A549 (cell line): ENCODE data around the gene KCNG2. TPM values are rescaled to one million over a fixed set of nuclear protein-coding genes. Genes with fewer than 3 reads are reported as not detected.

Source experiments
- ATAC-seq, 2 experiments: fragments of 200-7000 bp in 1 of 2; fragments of >200 bp in 1 of 2; cut with Nextera tagmentation in 1 of 2; cut with Tn5 transposase in 1 of 2; 3 replicates each; pipeline versions ENCODE4 v1.8.0 to v1.9.1; 2018 to 2020; ENCODE audit warnings: mild to moderate bottlenecking in 1 of 2, moderate library complexity in 1 of 2
- CTCF ChIA-PET: fragments of 300-600 bp; sonication (Branson Sonifier 250); formaldehyde crosslinking; extraction: SDS; loops from one replicate; lab custom pipeline; 2021; ENCODE audit warnings: antibody characterized with exemption, inconsistent platforms; lab: Yijun Ruan, JAX
- POLR2A ChIA-PET: fragments of 350-600 bp; formaldehyde crosslinking; extraction: SDS; loops from one replicate; lab custom pipeline; 2021; ENCODE audit warnings: antibody characterized with exemption, inconsistent platforms; lab: Yijun Ruan, JAX
- DNase-seq, 2 experiments: peaks; one replicate each; pipeline versions ENCODE4 v3.0.0 to v3.0.0-alpha.2; 2011 to 2016; ENCODE audit warnings: low read depth in 1 of 2, low spot score in 1 of 2
- FAIRE-seq: peaks from 2 replicates; lab custom pipeline; 2011; peaks lifted over from hg19 to GRCh38; lab: Jason Lieb, UNC
- H3K27ac ChIP-seq, 2 experiments: fragments of >200 bp; sonication (Bioruptor Twin); formaldehyde crosslinking; 3 replicates each; pipeline ENCODE4 v1.5.1; 2016 to 2017
- H3K4me1 ChIP-seq: fragments of >200 bp; sonication (Bioruptor Twin); formaldehyde crosslinking; 3 replicates; pipeline ENCODE4 v1.6.1; 2016
- H3K4me2 ChIP-seq: fragments of >200 bp; sonication (Bioruptor Twin); formaldehyde crosslinking; 3 replicates; pipeline ENCODE4 v1.6.1; 2016
- H3K4me3 ChIP-seq: fragments of >200 bp; sonication (Bioruptor Twin); formaldehyde crosslinking; 3 replicates; pipeline ENCODE4 v1.5.1; 2016
- H3K9me3 ChIP-seq: fragments of >200 bp; sonication (Bioruptor Twin); formaldehyde crosslinking; 3 replicates; pipeline ENCODE4 v1.6.1; 2016
- BHLHE40 ChIP-seq: IDR thresholded peaks from 2 replicates; pipeline ENCODE4 v1.6.1; 2012; ENCODE audit warnings: low read depth, low read length, inconsistent platforms
- EHF ChIP-seq: fragments of 250-450 bp; sonication (Bioruptor Pico); IDR thresholded peaks from 2 replicates; pipeline ENCODE4 v1.5.0; 2020; ENCODE audit warnings: mild to moderate bottlenecking
- EHMT2 ChIP-seq: fragments of 200-600 bp; sonication (generic); IDR thresholded peaks from 2 replicates; pipeline ENCODE4 v1.6.1; 2016; ENCODE audit warnings: antibody characterized with exemption, low read depth, mild to moderate bottlenecking, moderate library complexity
- ESRRA ChIP-seq: fragments of 150-350 bp; IDR thresholded peaks from 2 replicates; pipeline ENCODE4 v1.6.1; 2014; ENCODE audit warnings: mild to moderate bottlenecking, low read length, borderline replicate concordance
- FOSL2 ChIP-seq, 2 experiments: fragments of 450-650 bp in 1 of 2; fragments of >200 bp in 1 of 2; sonication (Bioruptor Twin) in 1 of 2; formaldehyde crosslinking; IDR thresholded peaks; 2 replicates each; pipeline versions ENCODE4 v1.5.0 to v1.6.1; 2016 to 2020; ENCODE audit warnings: mild to moderate bottlenecking in 1 of 2, moderate library complexity in 1 of 2
- FOXS1 ChIP-seq: fragments of 250-450 bp; sonication (Bioruptor Pico); IDR thresholded peaks from 2 replicates; pipeline ENCODE4 v1.5.0; 2020; ENCODE audit warnings: mild to moderate bottlenecking, moderate library complexity
- HEYL ChIP-seq: fragments of 250-450 bp; sonication (Bioruptor Pico); IDR thresholded peaks from 2 replicates; pipeline ENCODE4 v1.8.0; 2021; ENCODE audit warnings: mild to moderate bottlenecking, moderate library complexity
- HOXB13 ChIP-seq: fragments of 250-450 bp; sonication (Bioruptor Pico); IDR thresholded peaks from 2 replicates; pipeline ENCODE4 v1.5.0; 2020; ENCODE audit warnings: low read depth, mild to moderate bottlenecking, moderate library complexity
- JUN ChIP-seq, 2 experiments: fragments of >200 bp; sonication (Bioruptor Twin); formaldehyde crosslinking; IDR thresholded peaks; 2 replicates in 1 of 2; 3 replicates in 1 of 2; pipeline ENCODE4 v1.6.1; 2016 to 2017
- KDM5A ChIP-seq: fragments of 200-600 bp; sonication (generic); IDR thresholded peaks from 2 replicates; pipeline ENCODE4 v1.6.1; 2016; ENCODE audit warnings: antibody characterized with exemption, mild to moderate bottlenecking
- MAFK ChIP-seq: fragments of 450-650 bp; IDR thresholded peaks from 2 replicates; pipeline ENCODE4 v1.6.1; 2014; ENCODE audit not compliant: partially characterized antibody
- NPAS2 ChIP-seq: fragments of 250-450 bp; sonication (Bioruptor Pico); IDR thresholded peaks from 2 replicates; pipeline ENCODE4 v1.8.0; 2022; ENCODE audit warnings: mild to moderate bottlenecking, moderate library complexity, borderline replicate concordance
- NR3C1 ChIP-seq: fragments of >200 bp; sonication (Bioruptor Twin); formaldehyde crosslinking; IDR thresholded peaks from 3 replicates; pipeline ENCODE4 v1.6.1; 2017
- PHF8 ChIP-seq: fragments of 200-600 bp; sonication (generic); IDR thresholded peaks from 2 replicates; pipeline ENCODE4 v1.6.1; 2016; ENCODE audit warnings: low read depth, mild to moderate bottlenecking, antibody characterized with exemption, moderate library complexity, borderline replicate concordance
- POLR2AphosphoS2 ChIP-seq: conservative IDR thresholded peaks from 2 replicates; pipeline ENCODE4 v1.6.1; 2012; ENCODE audit warnings: low read length, improper control_type of control experiment, inconsistent platforms
- RAD21 ChIP-seq, 2 experiments: fragments of >200 bp in 1 of 2; sonication (Bioruptor Twin) in 1 of 2; formaldehyde crosslinking in 1 of 2; IDR thresholded peaks in 1 of 2; conservative IDR thresholded peaks in 1 of 2; 2 replicates in 1 of 2; 3 replicates in 1 of 2; pipeline ENCODE4 v1.6.1; 2012 to 2018; ENCODE audit warnings: inconsistent platforms in 1 of 2
- RARB ChIP-seq: fragments of 250-450 bp; sonication (Bioruptor Pico); IDR thresholded peaks from 2 replicates; pipeline ENCODE4 v1.8.0; 2021; ENCODE audit warnings: mild to moderate bottlenecking, moderate library complexity
- REST ChIP-seq: fragments of 200-600 bp; sonication (generic); IDR thresholded peaks from 2 replicates; pipeline ENCODE4 v1.6.1; 2016; ENCODE audit warnings: antibody characterized with exemption, mild to moderate bottlenecking, moderate library complexity
- RNF2 ChIP-seq: fragments of 200-600 bp; sonication (generic); IDR thresholded peaks from 2 replicates; pipeline ENCODE4 v1.6.1; 2016; ENCODE audit warnings: low read depth, mild to moderate bottlenecking, antibody characterized with exemption, moderate library complexity, borderline replicate concordance
- TFCP2L1 ChIP-seq: fragments of 250-450 bp; sonication (Bioruptor Pico); IDR thresholded peaks from 2 replicates; pipeline ENCODE4 v1.5.0; 2021; ENCODE audit warnings: mild to moderate bottlenecking
- USF2 ChIP-seq: fragments of 450-650 bp; IDR thresholded peaks from 2 replicates; pipeline ENCODE4 v1.6.1; 2014; ENCODE audit warnings: antibody characterized with exemption
- ZNF302 ChIP-seq: fragments of 250-450 bp; sonication (Bioruptor Pico); IDR thresholded peaks from 2 replicates; pipeline ENCODE4 v1.9.0; 2021; ENCODE audit warnings: inconsistent platforms, mild to moderate bottlenecking, moderate library complexity
- ZSCAN20 ChIP-seq: fragments of 250-450 bp; sonication (Bioruptor Pico); IDR thresholded peaks from 2 replicates; pipeline ENCODE4 v1.8.0; 2022; ENCODE audit warnings: mild to moderate bottlenecking, moderate library complexity
- WGBS: methylation state at CpG from one replicate; pipeline ENCODE4 v1.1.6; 2017; ENCODE audit errors: missing lambda C conversion rate; 5-methylcytosine and 5-hydroxymethylcytosine counted together
- polyA plus RNA-seq, 4 experiments: library from polyadenylated mRNA; depleted of rRNA in 3 of 4; stranded (reverse); fragments of >200 nt; fragmentation: RNase III in 1 of 4; extraction: RNeasy Plus Mini Kit Qiagen cat#74134 plus additional on column Dnase treatment in 1 of 4; gene quantifications; 2 replicates in 3 of 4; 3 replicates in 1 of 4; pipeline ENCODE4 v1.2.3, GENCODE V29; 2011 to 2017
- TF ChIP-seq, protein P1 (sequence below): fragments of >200 bp; sonication (Bioruptor Twin); formaldehyde crosslinking; IDR thresholded peaks from 2 replicates; pipeline ENCODE4 v1.6.1; 2016
- TF ChIP-seq, protein P2 (sequence below): IDR thresholded peaks from 2 replicates; pipeline ENCODE4 v1.6.1; 2012

Gene KCNG2
- polyA plus RNA-seq, 2 of the 4 experiments (the other 2 are of a cell fraction), result not detected

- H3K4me3 ChIP-seq, result no peak overlapping the region
- CTCF ChIA-PET, result no interaction called here
These were observed 10.2 kb upstream of the KCNG2 start for GRCh38 chr18:79787527-79787864.

GRCh38 chr18:79787865-79788733 lies 9.6 kb upstream of the KCNG2 start:
- no peak for ATAC-seq
- POLR2A ChIA-PET, result no interaction called here

More at GRCh38 chr18:79787527-79787864, 10.2 kb upstream of the KCNG2 start:
- H3K4me2 ChIP-seq, result no peak overlapping the region
- POLR2A ChIA-PET, result no interaction called here
- H3K4me1 ChIP-seq, result peaks cover 7% of the 10 kb centered on the region; the same call in 1 of the 3 replicates
- no peak for TF ChIP-seq ZNF302
- no peak for TF ChIP-seq ESRRA
- no peak for TF ChIP-seq TFCP2L1 (CRISPR knock-in tag)
- no peak for TF ChIP-seq HOXB13 (CRISPR knock-in tag)
- no peak for TF ChIP-seq MAFK
- no peak for TF ChIP-seq EHF (CRISPR knock-in tag)
- TF ChIP-seq EHMT2, result no peak
- no peak for TF ChIP-seq JUN (IDR thresholded peaks at IDR 0.05)
- TF ChIP-seq HEYL (CRISPR knock-in tag), result no peak
- TF ChIP-seq NR3C1, result no peak
- no peak for TF ChIP-seq POLR2AphosphoS2
- TF ChIP-seq, protein P1, sequence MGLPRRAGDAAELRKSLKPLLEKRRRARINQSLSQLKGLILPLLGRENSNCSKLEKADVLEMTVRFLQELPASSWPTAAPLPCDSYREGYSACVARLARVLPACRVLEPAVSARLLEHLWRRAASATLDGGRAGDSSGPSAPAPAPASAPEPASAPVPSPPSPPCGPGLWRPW, result no peak
- TF ChIP-seq USF2, result no peak
- no peak for TF ChIP-seq FOXS1
- TF ChIP-seq PHF8, result no peak
- TF ChIP-seq KDM5A, result no peak
- TF ChIP-seq RNF2, result no peak
- TF ChIP-seq, protein P2, sequence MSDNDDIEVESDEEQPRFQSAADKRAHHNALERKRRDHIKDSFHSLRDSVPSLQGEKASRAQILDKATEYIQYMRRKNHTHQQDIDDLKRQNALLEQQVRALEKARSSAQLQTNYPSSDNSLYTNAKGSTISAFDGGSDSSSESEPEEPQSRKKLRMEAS, result no peak
- TF ChIP-seq ZSCAN20 (CRISPR knock-in tag), result no peak
- TF ChIP-seq RARB (CRISPR knock-in tag), result no peak
- FAIRE-seq (no peak), ATAC-seq (no peak), DNase-seq (no peak)
- no peaks in the 10 kb centered on the region for H3K9me3 ChIP-seq
- WGBS, result 82% methylated on average over 16 of the region's 16 CpGs
- H3K27ac ChIP-seq, result no peak overlapping the region

More at GRCh38 chr18:79787865-79788733, 9.6 kb upstream of the KCNG2 start:
- H3K4me3 ChIP-seq, result no peak overlapping the region
- peaks cover 7% of the 10 kb centered on the region; the same call in 1 of the 3 replicates for H3K4me1 ChIP-seq
- DNase-seq (no peak), FAIRE-seq (no peak)
- H3K27ac ChIP-seq, result no peak overlapping the region
- CTCF ChIA-PET, result no interaction called here
- TF ChIP-seq POLR2AphosphoS2 (no peak), ZNF302 (no peak), RAD21 (conservative IDR thresholded peaks at IDR 0.05 in 1 of 2, IDR thresholded peaks at IDR 0.05 in 1 of 2) (no peak), FOSL2 (IDR thresholded peaks at IDR 0.05) (no peak), FOSL2 (CRISPR knock-in tag; IDR thresholded peaks at IDR 0.05) (no peak), REST (no peak), NPAS2 (CRISPR knock-in tag) (no peak), HOXB13 (CRISPR knock-in tag) (no peak), RNF2 (no peak), BHLHE40 (no peak)
- 80% methylated on average over 51 of the region's 106 CpGs for WGBS
- no peak overlapping the region for H3K4me2 ChIP-seq
- H3K9me3 ChIP-seq, result no peaks in the 10 kb centered on the region
